NCI-H345 treated with DMSO at 0.1 percent for 48 hours (cell line): ENCODE measurements around the gene EEFSEC.

Experiments
- DNase-seq: peaks from one replicate; lab custom pipeline; 2025; ENCODE audit not compliant: unreplicated experiment; lab: John Stamatoyannopoulos, UW

Gene EEFSEC

DNA sequence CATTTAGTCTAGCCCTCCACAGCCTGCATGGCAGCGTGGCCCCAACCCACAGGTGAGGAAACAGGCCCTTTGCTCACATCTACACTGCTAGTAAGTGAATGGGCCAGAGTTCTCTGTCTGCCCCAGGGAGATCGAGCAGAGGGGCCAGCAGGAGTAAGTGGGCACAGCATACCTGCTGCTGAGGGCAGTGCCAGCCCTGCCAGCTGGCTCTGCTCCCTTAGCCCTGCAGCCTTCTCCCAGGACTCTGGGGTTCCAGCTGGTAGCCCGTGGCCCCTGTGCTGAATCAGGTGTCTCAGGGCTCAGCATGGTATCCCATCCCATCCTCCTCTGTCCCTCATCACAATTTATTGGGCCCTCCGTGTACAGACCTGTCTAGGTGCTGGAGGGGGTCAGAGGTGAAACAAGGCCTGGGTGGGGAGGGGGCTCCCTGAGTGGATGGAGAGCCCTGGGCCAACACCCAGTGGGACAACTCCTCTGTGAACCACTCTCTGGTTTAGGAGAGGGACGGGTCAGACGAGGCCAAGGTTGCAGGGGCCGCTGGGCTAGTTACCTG is 211.6 kb downstream of the EEFSEC start:
- DNase-seq: no peak

DNA sequence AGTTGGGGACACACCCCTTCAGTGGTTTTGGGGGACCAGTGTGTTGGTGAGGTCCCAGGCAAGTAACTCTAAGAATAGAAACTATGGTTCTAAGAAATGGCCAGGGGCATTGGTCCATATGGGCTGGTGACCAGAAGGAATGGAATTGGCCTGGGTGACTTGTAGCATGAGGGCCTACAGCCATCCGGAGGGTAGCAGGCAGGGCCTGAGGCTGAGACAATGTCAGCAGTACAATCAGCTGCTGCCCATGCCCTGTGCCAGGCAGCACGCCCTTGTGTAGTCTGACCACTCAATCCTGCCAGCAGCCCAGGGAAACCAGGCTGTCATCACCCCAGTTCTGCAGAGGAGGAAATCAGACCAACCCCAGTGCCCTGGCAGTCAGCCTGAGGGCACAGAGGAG is 212.9 kb downstream of the EEFSEC start:
- DNase-seq: no peak

DNA sequence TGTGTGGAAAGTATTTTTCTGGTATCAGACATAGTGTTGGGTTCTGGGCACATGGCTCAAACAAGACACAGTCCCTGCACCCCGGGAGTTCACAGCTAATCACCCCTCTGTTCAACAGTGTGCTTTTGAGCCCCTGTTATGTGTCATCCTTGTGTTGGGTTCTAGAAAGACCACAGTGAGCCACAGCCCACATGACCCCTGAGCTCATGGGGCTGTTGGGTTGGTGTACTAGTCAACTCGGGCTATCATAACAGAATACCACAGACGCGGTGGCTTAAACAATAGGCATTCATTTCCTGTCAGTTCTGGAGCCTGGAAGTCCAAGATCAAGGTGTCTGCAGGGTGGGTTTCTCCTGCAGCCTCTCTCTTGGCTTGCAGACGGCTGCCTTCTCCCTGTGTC is 213.4 kb downstream of the EEFSEC start:
- DNase-seq: no peak

DNA sequence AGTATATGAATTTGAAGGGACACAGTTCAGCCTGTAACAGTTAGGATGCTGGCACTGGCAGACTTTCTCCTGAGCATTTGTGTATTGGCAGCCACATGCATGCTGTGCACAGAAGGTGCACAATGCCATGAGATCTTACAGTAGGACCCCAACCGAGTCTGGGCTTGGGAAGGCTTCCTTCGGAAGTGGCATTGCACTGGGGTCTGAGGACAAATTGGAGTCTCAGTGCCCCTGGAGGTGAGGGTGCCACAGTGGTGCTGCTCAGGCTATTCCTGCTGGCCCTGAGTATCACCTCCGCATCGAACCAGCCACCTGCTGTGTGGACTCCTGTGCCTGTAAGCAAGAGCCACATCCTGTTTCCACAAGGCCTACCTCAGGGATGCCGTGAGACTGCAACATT is 213.9 kb downstream of the EEFSEC start:
- no peak for DNase-seq

DNA sequence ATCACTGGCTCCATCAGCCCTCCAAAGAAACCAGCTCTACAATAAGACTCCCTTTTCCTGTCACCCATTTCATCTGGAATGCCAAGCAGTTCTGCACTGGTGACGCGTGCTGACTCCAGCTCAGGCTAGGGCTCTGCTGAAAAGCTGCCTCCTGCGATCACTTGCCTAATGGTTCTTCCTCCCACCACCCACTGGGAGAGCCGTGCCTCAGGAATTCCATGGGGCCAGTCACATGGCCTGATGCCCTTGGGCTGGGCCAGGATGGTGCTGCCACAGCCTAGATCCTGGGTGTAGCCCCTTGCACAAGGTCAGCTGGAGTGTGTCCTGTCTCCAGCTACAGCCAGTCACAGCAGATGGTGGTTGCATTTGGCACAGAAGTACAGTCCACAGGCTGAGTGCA is 214.5 kb downstream of the EEFSEC start:
- DNase-seq: no peak

DNA sequence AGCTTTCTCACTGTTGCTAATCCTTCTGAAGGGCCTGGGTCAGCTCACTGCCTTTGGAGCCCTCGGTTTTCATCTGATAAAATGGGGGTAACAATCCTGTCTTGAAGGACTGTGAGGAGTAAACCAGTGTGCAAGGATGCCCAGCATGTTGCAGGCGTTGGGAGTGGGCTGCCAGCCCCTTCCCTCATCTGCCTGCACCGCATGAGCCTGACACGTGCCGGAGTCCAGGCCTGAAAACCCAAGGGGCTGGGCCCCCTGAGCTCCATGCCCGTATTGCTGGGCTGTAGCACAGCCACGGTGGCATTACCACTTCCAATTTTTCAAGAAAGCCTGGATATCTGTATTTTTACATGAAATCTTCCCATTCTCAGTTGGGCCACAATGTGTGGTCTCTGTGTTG is 215.3 kb downstream of the EEFSEC start:
- DNase-seq: no peak

DNA sequence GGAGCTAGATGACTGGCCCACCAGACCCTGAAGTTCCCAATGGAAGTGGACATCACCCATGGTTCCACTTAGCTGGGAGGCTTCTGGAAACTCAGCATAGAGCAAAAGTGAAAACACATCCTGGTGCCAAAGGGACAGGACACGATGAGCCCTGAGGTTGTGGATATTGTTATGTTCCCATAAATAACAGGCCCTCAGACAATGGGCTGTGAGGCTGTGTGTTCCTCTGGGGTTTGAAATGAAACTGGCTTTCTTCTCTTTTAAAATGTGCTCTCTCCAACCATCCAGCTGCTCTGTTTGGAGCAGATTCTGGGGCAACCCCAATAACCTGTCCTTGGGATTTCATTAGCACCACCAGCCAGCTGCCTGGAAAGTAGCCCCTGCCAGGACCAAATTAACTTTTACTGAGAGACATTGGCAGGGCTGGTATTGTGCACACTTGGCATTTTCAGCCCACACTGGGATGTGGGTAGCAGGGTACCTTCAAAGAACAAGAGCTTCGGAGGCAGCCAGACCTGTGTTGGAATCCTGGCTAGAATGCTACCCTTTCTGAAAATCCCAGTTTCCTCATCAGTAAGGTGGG is 215.9 kb downstream of the EEFSEC start:
- no peak for DNase-seq

DNA sequence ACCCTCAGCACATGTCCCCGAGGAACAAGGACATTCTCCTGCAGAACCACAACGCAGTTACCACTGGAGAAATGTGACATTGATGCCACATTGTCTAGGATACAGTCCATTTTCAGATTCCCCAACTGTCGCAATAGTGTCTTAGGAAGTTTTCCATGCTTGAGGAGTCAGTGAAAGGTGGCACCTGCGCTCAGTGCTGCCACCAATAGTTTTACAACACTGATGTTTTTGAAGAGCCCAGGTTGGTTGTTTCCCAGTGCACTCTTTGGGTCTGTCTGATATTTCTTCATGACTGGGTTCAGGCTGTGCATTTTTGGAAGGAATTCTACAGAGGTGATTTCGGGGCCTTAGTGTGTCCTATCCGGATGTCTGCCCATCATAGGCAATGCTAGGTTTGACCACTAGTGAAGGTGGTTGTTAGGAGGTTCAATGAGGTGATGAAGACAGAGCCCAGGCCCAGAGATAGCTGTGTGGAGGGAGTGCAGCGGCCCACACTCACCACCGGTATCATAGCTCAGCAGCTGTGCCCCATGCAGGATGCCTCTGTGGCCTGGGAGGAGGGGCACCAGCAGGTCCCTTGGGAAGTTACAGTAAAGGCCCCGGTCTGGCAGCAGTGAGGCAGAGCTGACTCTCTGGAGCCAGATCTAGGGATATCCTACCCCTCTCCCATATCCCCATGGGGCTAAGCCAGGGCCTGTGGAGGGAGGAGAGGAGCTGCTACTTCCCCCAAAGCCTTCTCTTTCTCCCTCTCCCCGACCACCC is 216.8 kb downstream of the EEFSEC start:
- DNase-seq: no peak

DNA sequence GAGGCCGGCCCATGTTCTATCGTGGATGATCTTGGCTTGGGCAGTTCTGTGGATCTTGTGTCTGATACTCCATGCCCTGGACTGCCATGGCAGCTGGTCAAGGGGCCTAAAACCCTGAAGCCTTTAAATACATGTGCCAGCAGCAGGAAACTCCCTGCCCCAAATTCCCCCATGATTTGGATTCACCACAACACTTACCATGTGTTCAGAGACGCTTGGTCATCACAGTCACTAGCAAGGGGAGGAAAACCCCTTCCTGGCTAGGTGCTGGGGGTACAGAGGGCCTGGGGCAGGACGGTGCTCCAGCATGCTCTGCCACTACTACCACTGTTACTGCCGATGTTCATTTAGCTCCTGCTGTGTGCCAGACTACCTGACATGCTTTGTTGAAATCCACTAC is 219.0 kb downstream of the EEFSEC start:
- no peak for DNase-seq

DNA sequence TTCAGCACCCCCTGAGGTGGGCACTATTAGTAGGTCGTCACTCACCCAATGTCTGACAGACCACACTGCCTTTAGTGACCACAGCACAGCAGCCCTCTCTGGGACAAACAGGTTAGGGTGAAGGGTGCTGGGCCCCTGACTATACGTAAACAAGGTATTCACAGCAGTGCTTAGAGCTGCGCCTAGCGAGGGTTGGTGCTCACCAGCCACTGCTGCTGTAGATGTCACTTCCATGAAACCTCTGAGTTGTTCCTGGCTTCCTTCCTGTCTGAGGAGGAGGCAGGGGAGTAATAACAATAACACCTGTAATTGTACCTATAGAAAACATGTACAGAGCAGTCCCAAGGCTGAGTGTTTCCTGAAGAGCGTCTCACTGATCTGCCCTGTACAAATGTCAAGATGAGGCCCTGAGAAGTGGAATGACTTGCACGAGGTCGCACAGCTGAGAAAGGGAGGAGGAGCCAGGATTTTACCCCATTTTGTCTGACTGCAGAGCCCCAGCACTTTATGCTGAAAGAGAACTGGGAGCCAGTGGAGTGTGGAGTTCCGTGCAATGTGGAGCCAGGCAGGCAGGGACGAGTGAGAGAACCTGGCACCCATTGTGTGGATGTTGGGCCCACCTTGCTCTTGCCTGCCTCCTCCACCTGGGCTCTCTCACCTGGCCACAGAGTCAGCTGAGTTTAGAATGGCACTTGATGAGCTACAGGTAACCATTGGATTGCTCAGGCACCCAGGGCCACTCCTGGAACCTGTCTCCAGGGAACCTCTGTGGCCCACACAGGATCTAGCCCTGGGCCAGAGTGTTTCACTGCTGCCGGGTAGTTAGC is 219.6 kb downstream of the EEFSEC start:
- DNase-seq: no peak

DNA sequence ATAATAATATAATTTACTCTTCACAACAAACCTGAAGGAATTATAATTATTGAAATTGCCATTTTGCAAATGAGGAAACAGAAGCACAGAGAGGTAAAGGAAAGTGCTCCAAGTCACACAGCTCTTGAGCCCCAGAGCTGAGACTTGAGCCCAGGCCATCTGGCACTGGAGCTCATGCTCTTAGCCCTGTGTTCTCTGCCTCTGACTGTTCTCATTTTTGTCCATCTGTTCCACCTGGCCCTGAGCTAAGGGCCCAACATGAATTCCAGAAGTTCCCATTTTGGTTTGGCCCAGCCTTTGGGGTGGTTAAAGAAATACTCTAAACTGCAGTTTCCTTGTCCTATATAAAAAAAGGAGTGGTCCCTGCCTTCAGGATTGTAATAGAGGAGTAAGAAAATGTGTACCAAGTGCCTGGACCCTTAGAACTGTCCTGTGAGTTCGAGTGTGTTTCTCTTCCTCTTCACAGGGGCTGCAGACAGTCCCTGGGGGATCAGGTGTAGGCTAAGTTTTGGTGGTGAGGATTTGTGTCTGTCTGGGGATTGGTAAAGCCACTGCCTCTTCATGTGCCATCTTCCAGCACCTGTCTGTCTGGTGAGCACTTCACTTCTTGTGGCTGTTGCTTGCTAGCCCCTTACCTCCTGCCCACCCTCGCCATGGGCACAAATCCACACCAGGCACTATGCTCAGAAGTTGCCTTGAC is 221.6 kb downstream of the EEFSEC start:
- no peak for DNase-seq

DNA sequence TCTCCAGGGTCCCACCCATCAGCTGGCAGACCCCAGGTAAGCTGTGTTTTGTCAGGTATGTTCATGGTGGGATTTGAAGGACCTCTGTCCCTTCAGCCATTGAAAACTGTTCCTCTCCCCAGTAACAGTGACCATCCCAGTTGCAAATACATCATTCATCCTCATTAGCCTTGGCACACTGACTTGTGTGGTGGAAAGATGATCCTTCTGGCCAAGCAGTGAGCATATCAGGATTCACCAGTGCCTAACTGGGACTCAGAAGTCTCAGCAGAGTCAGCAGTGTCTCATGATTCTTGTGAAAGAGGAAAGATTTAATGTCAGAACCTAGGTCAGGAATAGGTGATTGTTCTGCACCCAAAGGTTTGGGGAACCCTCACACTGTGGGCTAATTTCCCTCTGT is 223.2 kb downstream of the EEFSEC start:
- no peak for DNase-seq

DNA sequence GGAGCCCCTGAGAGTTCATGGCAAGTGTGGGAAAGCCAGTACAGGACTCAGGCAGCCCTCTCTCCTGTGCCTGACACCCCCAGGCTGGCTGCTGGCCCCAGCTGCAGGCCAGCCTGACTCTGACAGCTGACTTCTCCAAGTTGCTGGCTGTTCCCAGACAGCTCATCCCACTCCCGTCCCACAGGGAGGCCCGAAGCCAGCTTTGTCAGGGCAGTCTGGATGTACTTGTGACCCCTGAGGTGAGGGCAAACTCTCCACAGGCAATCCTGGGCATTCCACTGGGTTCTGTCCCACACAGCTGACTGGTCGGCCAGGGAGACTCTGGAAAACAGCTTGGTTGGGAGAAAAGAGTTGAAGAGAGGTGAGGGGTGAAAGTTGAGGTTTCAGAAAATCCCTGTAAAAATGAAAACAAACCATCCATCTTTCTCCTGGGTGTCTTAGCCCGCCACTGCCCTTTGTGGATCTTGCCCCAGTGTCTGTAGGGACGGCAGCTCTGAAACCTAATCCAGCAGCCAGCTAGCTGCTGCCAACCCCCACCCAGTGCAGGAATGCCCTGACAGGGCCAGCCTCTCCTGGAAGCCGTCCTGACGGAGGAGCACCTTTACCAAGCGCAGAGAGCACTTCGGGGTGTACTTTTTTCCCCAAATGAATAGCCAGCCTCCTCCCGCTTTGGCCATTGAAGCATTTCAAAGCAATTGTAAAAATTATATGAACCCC is 225.5 kb downstream of the EEFSEC start:
- no peak for DNase-seq

DNA sequence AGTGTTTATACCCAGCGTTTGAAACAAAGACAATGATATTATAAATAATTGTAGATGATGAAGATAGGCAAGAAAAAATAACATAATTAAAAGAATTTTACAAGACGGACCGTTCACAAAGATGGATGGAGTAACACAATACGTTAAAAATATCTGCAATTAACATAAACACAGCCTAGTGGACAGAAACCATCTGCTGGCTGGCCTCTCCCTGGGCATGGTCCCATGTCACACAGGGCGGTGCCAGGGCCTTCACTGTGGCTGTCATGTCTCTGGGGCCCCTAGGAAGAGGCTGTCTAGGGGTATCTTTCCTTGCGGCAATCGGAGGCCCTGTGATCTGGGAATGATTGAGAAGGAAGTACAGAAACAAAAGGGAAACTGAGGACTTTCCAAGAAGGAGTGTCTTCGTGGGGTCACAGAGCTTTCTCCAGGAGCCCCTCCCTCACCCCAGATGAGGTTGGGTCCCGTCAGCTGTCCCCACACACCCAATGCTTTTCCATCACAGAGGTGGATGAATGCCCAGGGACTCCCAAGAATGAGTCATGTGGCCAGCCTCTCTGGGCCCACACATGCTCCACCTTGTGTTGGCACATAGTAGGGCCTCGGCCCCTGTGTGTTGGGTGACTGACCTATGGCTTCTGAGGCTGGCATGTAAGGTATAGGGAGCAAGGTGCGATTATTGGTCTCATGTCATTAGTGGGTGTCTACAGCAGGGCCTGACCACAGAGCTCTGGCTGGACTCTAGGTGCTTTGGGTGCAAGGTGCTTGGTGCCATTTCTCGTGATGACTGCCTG is 226.3 kb downstream of the EEFSEC start:
- DNase-seq: no peak

DNA sequence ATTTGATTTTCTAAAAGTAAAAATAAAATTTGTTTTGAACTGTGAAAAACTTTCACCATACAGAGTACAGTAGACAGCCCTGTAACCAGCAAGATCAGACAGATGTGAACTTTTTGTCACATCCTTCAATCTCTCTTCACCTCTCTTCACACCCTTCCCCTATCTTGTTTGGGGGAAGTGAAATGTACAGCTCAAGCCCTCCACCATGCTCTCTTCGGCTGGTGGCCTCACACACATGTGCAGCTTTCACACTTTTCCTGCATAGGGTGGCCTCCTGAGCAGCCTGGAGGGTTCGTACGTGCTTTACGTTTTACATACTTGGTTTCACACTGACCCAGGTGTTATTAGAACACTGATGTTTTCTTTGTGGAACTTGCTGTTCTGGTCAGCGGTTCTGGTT is 227.0 kb downstream of the EEFSEC start:
- no peak for DNase-seq

DNA sequence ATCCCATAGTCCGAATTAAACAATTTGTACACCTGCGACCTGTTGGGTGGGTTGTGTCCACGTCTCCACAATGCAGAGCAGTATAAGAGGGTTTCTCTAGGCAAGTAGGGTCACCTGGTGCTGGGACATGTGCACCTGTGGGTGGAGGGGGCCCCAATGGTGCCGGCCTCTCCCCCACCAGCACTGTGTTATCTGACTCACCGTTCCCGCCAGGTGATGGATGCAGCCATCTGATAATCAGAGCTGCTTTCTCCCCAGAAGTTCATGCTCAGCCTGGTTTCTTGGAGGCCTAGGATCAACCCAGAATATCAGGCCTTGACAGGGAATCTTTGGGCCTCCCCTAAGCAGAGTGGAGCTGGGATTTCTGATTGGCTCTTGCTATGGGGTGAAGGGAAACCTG is 227.4 kb downstream of the EEFSEC start:
- no peak for DNase-seq

DNA sequence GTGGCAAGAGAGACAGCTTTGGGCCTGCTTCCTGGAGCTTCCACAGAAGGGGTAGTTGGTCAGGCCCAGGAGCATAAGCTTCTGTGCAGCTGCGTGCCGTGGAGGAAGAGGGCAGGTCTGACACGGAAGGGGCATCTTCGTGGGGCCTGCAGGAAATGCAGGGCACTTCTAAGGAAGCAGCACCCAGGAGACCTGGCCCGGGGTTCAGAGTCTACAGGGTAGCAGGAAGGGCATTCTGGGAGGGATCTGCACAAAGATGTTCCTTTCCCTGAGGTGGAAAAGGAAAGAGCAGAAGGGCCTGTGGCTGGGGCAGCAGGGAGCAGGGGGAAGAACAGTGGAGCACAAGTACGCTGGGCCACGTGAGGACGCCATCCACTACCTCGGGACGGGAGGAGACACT is 228.3 kb downstream of the EEFSEC start:
- DNase-seq: no peak

DNA sequence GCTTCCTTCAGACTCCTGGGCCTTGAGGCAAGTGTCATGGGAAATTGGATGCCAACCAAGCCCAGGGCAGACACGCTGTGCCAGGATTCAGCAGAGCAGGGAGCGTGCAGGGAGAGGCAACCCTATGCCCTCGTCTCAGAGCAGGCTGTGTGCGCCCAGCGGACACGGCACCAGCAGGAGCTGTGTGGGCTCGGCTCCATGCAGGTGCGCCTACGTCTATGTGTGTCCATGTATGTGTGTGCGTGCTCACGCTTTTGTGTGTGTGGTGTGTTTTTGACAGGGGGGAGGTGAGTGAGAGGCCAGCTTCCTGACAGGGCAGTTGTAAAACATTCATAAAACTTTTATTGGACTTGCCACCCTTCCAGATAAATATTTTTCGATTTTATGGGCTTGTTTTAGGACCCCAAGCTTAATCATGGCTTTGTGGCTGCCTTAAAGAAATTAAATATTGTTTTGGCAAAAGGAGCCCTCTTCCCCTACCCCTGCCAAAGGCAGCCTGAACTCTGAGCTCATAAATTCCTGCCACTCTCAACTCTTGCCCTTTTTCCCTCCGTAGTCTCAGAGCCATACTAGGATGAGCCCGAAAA is 229.0 kb downstream of the EEFSEC start:
- DNase-seq: no peak
